K562 (cell line): ENCODE results near the gene RGS7. TPM values are rescaled to one million over a fixed set of nuclear protein-coding genes. Genes with fewer than 3 reads are reported as not detected.

ENCODE experiments used
- ATAC-seq: fragments of 200-7000 bp; cut with Tn5 transposase; 3 replicates; pipeline ENCODE4 v1.9.1; 2020; ENCODE audit warnings: moderate library complexity
- BruUV-seq: library from RNA; stranded (reverse); fragments of 400-500 nt; replicated peaks from 2 replicates; lab custom pipeline; 2021; lab: Mats Ljungman, UMichigan
- CTCF ChIA-PET: fragments of 300-600 bp; formaldehyde crosslinking; extraction: SDS; loops from one replicate; lab custom pipeline; 2021; ENCODE audit warnings: low intra/inter-chr PET ratio; lab: Yijun Ruan, JAX
- POLR2A ChIA-PET: fragments of 300-600, 350-650 bp; sonication (Branson Sonifier 250); formaldehyde crosslinking; extraction: SDS; loops from one replicate; lab custom pipeline; 2021; ENCODE audit warnings: antibody characterized with exemption, inconsistent platforms; lab: Yijun Ruan, JAX
- DNase-seq, 4 experiments: peaks; one replicate each; pipeline versions ENCODE4 v3.0.0 to v3.0.0-alpha.2; 2011 to 2018; ENCODE audit warnings: low spot score in 3 of 4, mixed read lengths in 3 of 4; ENCODE audit errors: extremely low read depth in 1 of 4
- FAIRE-seq: peaks from 2 replicates; lab custom pipeline; 2011; peaks lifted over from hg19 to GRCh38; lab: Jason Lieb, UNC
- H2AFZ ChIP-seq: 2 replicates; pipeline ENCODE4 v1.6.0; 2011; ENCODE audit warnings: low read depth, low read length, control low read depth, inconsistent platforms
- H3K27ac ChIP-seq: fragments of 200-600 bp; 3 replicates; pipeline ENCODE4 v1.8.0; 2011; ENCODE audit warnings: low read depth, mild to moderate bottlenecking, control low read depth, inconsistent platforms, low read length, moderate library complexity, mixed read lengths; ENCODE audit errors: extremely low read depth
- H3K27me3 ChIP-seq, 2 experiments: fragments of 300-600 bp in 1 of 2; 2 replicates in 1 of 2; 3 replicates in 1 of 2; pipeline versions ENCODE4 v1.6.0 to v1.8.0; 2011; ENCODE audit warnings: inconsistent platforms in 2 of 2, low read length in 2 of 2, mild to moderate bottlenecking in 1 of 2, mixed read lengths in 1 of 2, moderate library complexity in 1 of 2; ENCODE audit not compliant: control insufficient read depth in 2 of 2, insufficient read depth in 2 of 2
- H3K36me3 ChIP-seq: fragments of 300-600 bp; 3 replicates; pipeline ENCODE4 v1.8.0; 2011; ENCODE audit warnings: mild to moderate bottlenecking, low read length, inconsistent platforms; ENCODE audit not compliant: control insufficient read depth, insufficient read depth
- H3K4me1 ChIP-seq, 2 experiments: fragments of 200-600 bp in 1 of 2; replicated peaks in 1 of 2; 2 replicates in 1 of 2; 3 replicates in 1 of 2; pipeline versions ENCODE4 v1.5.1 to v1.8.0; 2011; ENCODE audit warnings: inconsistent platforms in 2 of 2, low read length in 2 of 2, mild to moderate bottlenecking in 1 of 2, mixed read lengths in 1 of 2, moderate library complexity in 1 of 2; ENCODE audit not compliant: control insufficient read depth in 2 of 2, insufficient read depth in 2 of 2
- H3K4me2 ChIP-seq: 2 replicates; pipeline ENCODE4 v1.6.1; 2011; ENCODE audit warnings: low read length, control low read depth, inconsistent platforms, mixed read lengths; ENCODE audit not compliant: insufficient read depth
- H3K4me3 ChIP-seq: fragments of 200-600 bp; sonication (generic), shearing (Covaris generic); 2 replicates; pipeline ENCODE4 v1.5.1; 2016; ENCODE audit warnings: control low read depth, inconsistent platforms
- H3K79me2 ChIP-seq: fragments of 200-600 bp; 3 replicates; pipeline ENCODE4 v1.8.0; 2011; ENCODE audit warnings: low read length, inconsistent platforms; ENCODE audit not compliant: control insufficient read depth, insufficient read depth
- H3K9ac ChIP-seq, 2 experiments: 2 replicates each; pipeline versions ENCODE4 v1.6.0 to v1.6.1; 2011; ENCODE audit warnings: low read depth in 2 of 2, low read length in 2 of 2, control low read depth in 1 of 2, inconsistent platforms in 1 of 2, mild to moderate bottlenecking in 1 of 2, mixed read lengths in 1 of 2; ENCODE audit not compliant: insufficient read depth in 1 of 2
- H3K9me1 ChIP-seq: one replicate; pipeline ENCODE4 v1.6.0; 2011; ENCODE audit warnings: inconsistent platforms, mild to moderate bottlenecking, low read length, moderate library complexity; ENCODE audit not compliant: control insufficient read depth, insufficient read depth
- H3K9me3 ChIP-seq: replicated peaks from 2 replicates; pipeline ENCODE4 v1.5.1; 2011; ENCODE audit warnings: low read depth, low read length, inconsistent platforms; ENCODE audit not compliant: control insufficient read depth, insufficient read depth
- H4K20me1 ChIP-seq: replicated peaks from 2 replicates; pipeline ENCODE4 v1.6.1; 2011; ENCODE audit warnings: low read length, inconsistent platforms, mixed read lengths; ENCODE audit not compliant: control insufficient read depth, insufficient read depth
- ARID4B ChIP-seq: sonication (generic); formaldehyde crosslinking; IDR thresholded peaks from 2 replicates; pipeline ENCODE4 v1.8.0; 2022; ENCODE audit warnings: mild to moderate bottlenecking, missing genetic modification reagents
- HOXB6 ChIP-seq: fragments of 250-450 bp; sonication (Bioruptor Pico); IDR thresholded peaks from 2 replicates; pipeline ENCODE4 v1.5.1; 2022; ENCODE audit warnings: mild to moderate bottlenecking, borderline replicate concordance
- KDM4B ChIP-seq, 2 experiments: fragments of 450-650 bp in 1 of 2; sonication (generic) in 1 of 2; IDR thresholded peaks; 2 replicates each; pipeline ENCODE4 v1.6.1; 2016 to 2017; ENCODE audit warnings: borderline replicate concordance in 2 of 2, antibody characterized with exemption in 1 of 2, low read depth in 1 of 2, mild to moderate bottlenecking in 1 of 2
- MBD1 ChIP-seq: fragments of 250-450 bp; sonication (Bioruptor Pico); IDR thresholded peaks from 2 replicates; pipeline ENCODE4 v1.8.0; 2022; ENCODE audit warnings: inconsistent platforms
- NEUROD1 ChIP-seq: fragments of 150-350 bp; IDR thresholded peaks from 2 replicates; pipeline ENCODE4 v1.6.1; 2014; ENCODE audit warnings: borderline replicate concordance, low read length, low read depth; ENCODE audit not compliant: partially characterized antibody
- PATZ1 ChIP-seq: fragments of 250-450 bp; sonication (Bioruptor Pico); IDR thresholded peaks from 2 replicates; pipeline ENCODE4 v1.5.0; 2020; ENCODE audit warnings: mild to moderate bottlenecking, borderline replicate concordance
- RBM15 ChIP-seq: fragments of 200-400 bp; formaldehyde crosslinking; IDR thresholded peaks from 2 replicates; pipeline ENCODE4 v1.6.1; 2018; ENCODE audit warnings: mild to moderate bottlenecking, low read length, moderate library complexity; ENCODE audit not compliant: insufficient read depth
- SRSF3 ChIP-seq: fragments of 200-400 bp; formaldehyde crosslinking; IDR thresholded peaks from 2 replicates; pipeline ENCODE4 v1.6.1; 2016; ENCODE audit warnings: mild to moderate bottlenecking, low read length, moderate library complexity; ENCODE audit not compliant: insufficient read depth
- TAF9B ChIP-seq: fragments of 450-650 bp; IDR thresholded peaks from 2 replicates; pipeline ENCODE4 v1.6.1; 2018; ENCODE audit warnings: mild to moderate bottlenecking; ENCODE audit not compliant: partially characterized antibody
- ZC3H11A ChIP-seq: IDR thresholded peaks from 2 replicates; pipeline ENCODE4 v1.6.1; 2012; ENCODE audit warnings: low read depth, low read length, improper control_type of control experiment
- ZNF121 ChIP-seq: sonication (generic); formaldehyde crosslinking; conservative IDR thresholded peaks from 2 replicates; pipeline ENCODE4 v1.8.0; 2022; ENCODE audit warnings: missing genetic modification reagents
- ZNF282 ChIP-seq: sonication (generic); formaldehyde crosslinking; IDR thresholded peaks from 2 replicates; pipeline ENCODE4 v1.8.1; 2023; ENCODE audit warnings: missing genetic modification reagents
- ZNF311 ChIP-seq: fragments of 250-450 bp; sonication (Bioruptor Pico); IDR thresholded peaks from 2 replicates; pipeline ENCODE4 v1.4.0; 2020; ENCODE audit warnings: mild to moderate bottlenecking, moderate library complexity
- WGBS: fragments of 100-300 bp; shearing (Covaris generic); methylation state at CpG from one replicate; pipeline ENCODE4 v1.1.6; 2016; ENCODE audit warnings: low coverage, mixed read lengths; ENCODE audit not compliant: insufficient coverage; ENCODE audit errors: missing lambda C conversion rate; 5-methylcytosine and 5-hydroxymethylcytosine counted together
- in situ Hi-C: fragments of 300-500 bp; cut with MboI; formaldehyde crosslinking; loops from 4 replicates; pipeline ENCODE4 v1.15.0; 2018; ENCODE audit warnings: inconsistent platforms, mixed read lengths
- intact Hi-C: fragments of 100-400 bp; cut with micrococcal nuclease; formaldehyde crosslinking; loops from 2 replicates; pipeline ENCODE4 v1.14.2; 2022
- polyA plus RNA-seq, 8 experiments: library from polyadenylated mRNA; depleted of rRNA in 4 of 8; stranded (reverse) in 5 of 8; unstranded in 3 of 8; fragments of >200 nt; fragmentation: Nextera tagmentation in 2 of 8; fragmentation: Illumina TruSeq in 1 of 8; extraction: Ambion mirVana in 2 of 8; extraction: Trizol in 1 of 8; gene quantifications; 2 replicates each; pipeline versions ENCODE4 v1.2.1 to v1.2.3, GENCODE V29; 2011 to 2014; ENCODE audit warnings: inconsistent platforms in 1 of 8, missing spikeins in 1 of 8
- total RNA-seq, 7 experiments: library from RNA; depleted of rRNA in 6 of 7; stranded (reverse); fragments of >200 nt in 6 of 7; fragmentation: Illumina TruSeq in 2 of 7; extraction: Trizol in 2 of 7; gene quantifications; 2 replicates each; pipeline versions ENCODE4 v1.2.1 to v1.2.3, GENCODE V29; 2011 to 2021; ENCODE audit warnings: low replicate concordance in 1 of 7

RGS7 gene
- total and polyA plus RNA-seq, 9 of the 15 experiments (the other 6 are each of a cell fraction or from before 2014, with no cell fraction given): not detected

GRCh38 chr1:240758296-240758695, 598.7 kb downstream of the RGS7 start:
- DNase-seq: no peak
- H3K79me2 ChIP-seq: no peaks in the 10 kb centered on the region
- WGBS: 5% methylated on average over 1 of the region's 1 CpG
- H2AFZ ChIP-seq: no peak overlapping the region
- no peak overlapping the region for H3K4me3 ChIP-seq
- no peaks in the 10 kb centered on the region for H3K9me1 ChIP-seq
- intact Hi-C loops (no loop called here), in situ Hi-C loops (no loop called here)
- H3K36me3 ChIP-seq: no peaks in the 10 kb centered on the region
- no peaks in the 10 kb centered on the region for H3K4me1 ChIP-seq
- ATAC-seq: no peak
- ChIA-PET POLR2A (interaction anchor here (0.6 kb wide), 1 partner anchor 1057 kb away, joined by 3 read pairs; no protein-coding TSS in a partner anchor), CTCF (no interaction called here)
- H3K27me3 ChIP-seq: no peaks in the 10 kb centered on the region
- no peak overlapping the region for H3K4me2 ChIP-seq
- FAIRE-seq: no peak
- H4K20me1 ChIP-seq: no peaks in the 10 kb centered on the region
- H3K27ac ChIP-seq: no peak overlapping the region
- H3K9ac ChIP-seq: no peak overlapping the region
- H3K9me3 ChIP-seq: no peaks in the 10 kb centered on the region
- BruUV-seq: no TSS peak
- TF ChIP-seq NEUROD1: no peak
- TF ChIP-seq PATZ1 (CRISPR knock-in tag): no peak
- TF ChIP-seq MBD1 (CRISPR knock-in tag): no peak
- no peak for TF ChIP-seq SRSF3
- no peak for TF ChIP-seq HOXB6 (CRISPR knock-in tag)
- no peak for TF ChIP-seq TAF9B
- TF ChIP-seq ZC3H11A: no peak
- no peak for TF ChIP-seq KDM4B (IDR thresholded peaks at IDR 0.05; ENCODE audit: borderline replicate concordance in 2 of 2, low read depth in 1 of 2)
- TF ChIP-seq ZNF311 (CRISPR knock-in tag): no peak
- no peak for TF ChIP-seq ZNF282
- no peak for TF ChIP-seq ZNF121 (CRISPR knock-in tag)
- no peak for TF ChIP-seq RBM15
- no peak for TF ChIP-seq ARID4B
